Smooth muscle cell (in vitro differentiated cells): ENCODE data around the gene TGM3. TPM values are rescaled to one million over a fixed set of nuclear protein-coding genes. Genes with fewer than 3 reads are reported as not detected.

Experiments
- DNase-seq: peaks from one replicate; lab custom pipeline; 2025; ENCODE audit not compliant: unreplicated experiment; lab: John Stamatoyannopoulos, UW
- H2AFZ ChIP-seq: fragments of 200-600 bp; sonication (generic); 2 replicates; pipeline ENCODE4 v1.6.0; 2016; ENCODE audit warnings: antibody characterized with exemption, low read depth, mild to moderate bottlenecking
- H3F3A ChIP-seq: fragments of 200-600 bp; sonication (generic); 2 replicates; pipeline ENCODE4 v1.6.0; 2017; ENCODE audit warnings: antibody characterized with exemption, low read depth
- H3K27ac ChIP-seq: fragments of 200-600 bp; sonication (generic); 2 replicates; pipeline ENCODE4 v1.5.1; 2016; ENCODE audit warnings: low read depth, mild to moderate bottlenecking
- H3K27me3 ChIP-seq: fragments of 200-600 bp; sonication (generic); 2 replicates; pipeline ENCODE4 v1.6.1; 2016; ENCODE audit warnings: low read depth, mild to moderate bottlenecking
- H3K36me3 ChIP-seq: fragments of 200-600 bp; sonication (generic); 2 replicates; pipeline ENCODE4 v1.5.1; 2016; ENCODE audit warnings: low read depth
- H3K4me1 ChIP-seq: fragments of 200-600 bp; sonication (generic); 2 replicates; pipeline ENCODE4 v1.5.1; 2016; ENCODE audit warnings: low read depth
- H3K4me2 ChIP-seq: fragments of 200-600 bp; sonication (generic); 2 replicates; pipeline ENCODE4 v1.6.0; 2016; ENCODE audit warnings: mild to moderate bottlenecking
- H3K4me3 ChIP-seq: fragments of 200-600 bp; sonication (generic); 2 replicates; pipeline ENCODE4 v1.5.1; 2016; ENCODE audit warnings: mild to moderate bottlenecking
- H3K79me2 ChIP-seq: fragments of 200-600 bp; sonication (generic); 2 replicates; pipeline ENCODE4 v1.6.0; 2016; ENCODE audit warnings: low read depth, mild to moderate bottlenecking
- H3K9ac ChIP-seq: fragments of 200-600 bp; sonication (generic); 2 replicates; pipeline ENCODE4 v1.6.0; 2016; ENCODE audit warnings: low read depth
- H3K9me3 ChIP-seq: fragments of 200-600 bp; sonication (generic); replicated peaks from 2 replicates; pipeline ENCODE4 v1.5.1; 2016; ENCODE audit warnings: low read depth
- H4K20me1 ChIP-seq: fragments of 200-600 bp; sonication (generic); 2 replicates; pipeline ENCODE4 v1.6.0; 2016; ENCODE audit warnings: low read depth
- CTCF ChIP-seq: fragments of 200-600 bp; sonication (generic); IDR thresholded peaks from 2 replicates; pipeline ENCODE4 v1.5.1; 2017; ENCODE audit warnings: borderline replicate concordance, mild to moderate bottlenecking, antibody characterized with exemption; ENCODE audit not compliant: insufficient read depth, poor library complexity, severe bottlenecking
- WGBS: methylation state at CpG from one replicate; pipeline ENCODE4 v1.1.7; 2016; ENCODE audit warnings: low lambda C conversion rate; 5-methylcytosine and 5-hydroxymethylcytosine counted together
- polyA plus RNA-seq: library from polyadenylated mRNA; unstranded; fragments of >200 nt; fragmentation: Nextera tagmentation; extraction: Ambion mirVana; gene quantifications from 2 replicates; pipeline ENCODE4 v1.2.1, GENCODE V29; 2016
- total RNA-seq: library from RNA; depleted of rRNA; stranded (reverse); fragments of >200 nt; gene quantifications from 2 replicates; pipeline ENCODE4 v1.2.3, GENCODE V29; 2014

The TGM3 gene
- total and polyA plus RNA-seq, 2 experiments from 2014 or later: 0.43 to 0.54 TPM

GRCh38 chr20:2357114-2357513 is 61.3 kb downstream of the TGM3 start:
- H3K79me2 ChIP-seq: no peaks in the 10 kb centered on the region
- no peaks in the 10 kb centered on the region for H3K9me3 ChIP-seq
- no peaks in the 10 kb centered on the region for H3K27me3 ChIP-seq
- H3K27ac ChIP-seq: no peak overlapping the region
- no peaks in the 10 kb centered on the region for H3F3A ChIP-seq
- TF ChIP-seq CTCF: no peak
- no peak for DNase-seq
- no peaks in the 10 kb centered on the region for H4K20me1 ChIP-seq
- no peak overlapping the region for H3K4me3 ChIP-seq
- WGBS: 72% methylated on average over 2 of the region's 2 CpGs
- H2AFZ ChIP-seq: no peak overlapping the region
- no peaks in the 10 kb centered on the region for H3K4me1 ChIP-seq
- H3K4me2 ChIP-seq: no peak overlapping the region
- H3K36me3 ChIP-seq: no peaks in the 10 kb centered on the region
- no peak overlapping the region for H3K9ac ChIP-seq

- Histone ChIP-seq H3K9ac (no peak overlapping the region), H3K27ac (no peak overlapping the region), H3K4me1 (no peaks in the 10 kb centered on the region), H3F3A (no peaks in the 10 kb centered on the region), H3K36me3 (no peaks in the 10 kb centered on the region), H4K20me1 (no peaks in the 10 kb centered on the region), H3K4me2 (no peak overlapping the region), H3K9me3 (no peaks in the 10 kb centered on the region), H3K4me3 (no peak overlapping the region), H3K79me2 (no peaks in the 10 kb centered on the region), H3K27me3 (no peaks in the 10 kb centered on the region), H2AFZ (no peak overlapping the region)
- WGBS: 80% methylated on average over 3 of the region's 3 CpGs
- no peak for TF ChIP-seq CTCF
- DNase-seq: no peak
Observed at GRCh38 chr20:2358006-2358405, 62.2 kb downstream of the TGM3 start.

- H3K4me3 ChIP-seq: no peak overlapping the region
- no peak for TF ChIP-seq CTCF
- no peak for DNase-seq
- no peak overlapping the region for H2AFZ ChIP-seq
- H3K79me2 ChIP-seq: no peaks in the 10 kb centered on the region
- no peaks in the 10 kb centered on the region for H3K4me1 ChIP-seq
- no peaks in the 10 kb centered on the region for H3K36me3 ChIP-seq
- no peaks in the 10 kb centered on the region for H3K27me3 ChIP-seq
- no peak overlapping the region for H3K9ac ChIP-seq
- H3K4me2 ChIP-seq: no peak overlapping the region
- H3F3A ChIP-seq: no peaks in the 10 kb centered on the region
- no peak overlapping the region for H3K27ac ChIP-seq
- H3K9me3 ChIP-seq: no peaks in the 10 kb centered on the region
- H4K20me1 ChIP-seq: no peaks in the 10 kb centered on the region
Observed at GRCh38 chr20:2361035-2361593, 65.3 kb downstream of the TGM3 start.

- H3K9ac ChIP-seq: no peak overlapping the region
- H3K4me2 ChIP-seq: no peak overlapping the region
- H3K79me2 ChIP-seq: no peaks in the 10 kb centered on the region
- H3K27ac ChIP-seq: no peak overlapping the region
- H3K4me1 ChIP-seq: no peaks in the 10 kb centered on the region
- H3K36me3 ChIP-seq: no peaks in the 10 kb centered on the region
- no peaks in the 10 kb centered on the region for H3K9me3 ChIP-seq
- H3K27me3 ChIP-seq: no peaks in the 10 kb centered on the region
- no peak overlapping the region for H3K4me3 ChIP-seq
- H4K20me1 ChIP-seq: no peaks in the 10 kb centered on the region
- 91% methylated on average over 2 of the region's 2 CpGs for WGBS
- DNase-seq: no peak
- no peak for TF ChIP-seq CTCF
- no peaks in the 10 kb centered on the region for H3F3A ChIP-seq
- no peak overlapping the region for H2AFZ ChIP-seq
Observed at GRCh38 chr20:2363187-2363586, 67.4 kb downstream of the TGM3 start.
